LNCaP clone FGC (cell line): ENCODE results near the gene PCDH1.

Source experiments
- DNase-seq: peaks from one replicate; pipeline ENCODE4 v3.0.0-alpha.2; 2011; ENCODE audit warnings: low read depth
- H3K4me3 ChIP-seq: 2 replicates; pipeline ENCODE4 v1.5.1; 2011; ENCODE audit warnings: mild to moderate bottlenecking, low read depth, low read length, control low read depth
- TF ChIP-seq, protein P1 (sequence below): IDR thresholded peaks from 2 replicates; pipeline ENCODE4 v1.5.1; 2012; ENCODE audit warnings: mild to moderate bottlenecking; ENCODE audit not compliant: control insufficient read depth, insufficient read depth; ENCODE audit errors: extremely low read depth

Gene PCDH1

DNA sequence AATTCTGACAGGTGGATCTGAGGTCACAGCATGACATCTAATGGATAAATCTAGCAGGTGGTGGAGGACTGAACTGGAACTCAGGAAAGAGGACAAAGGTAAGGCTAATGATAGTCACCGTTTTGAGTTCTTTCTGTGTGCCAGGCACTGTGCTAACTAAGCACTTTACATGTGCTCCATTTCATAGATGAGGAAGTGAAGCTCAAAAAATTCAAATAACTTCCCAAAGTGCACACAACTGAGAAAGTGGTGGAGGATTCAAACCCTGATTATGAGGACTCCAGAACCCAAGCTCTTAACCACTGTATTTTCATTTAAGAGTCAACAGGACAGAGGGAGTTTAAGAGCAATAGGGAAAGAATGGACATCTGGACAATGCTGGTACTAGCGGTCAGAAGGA is 38.3 kb upstream of the PCDH1 start:
- DNase-seq, result no peak
- no peak overlapping the region for H3K4me3 ChIP-seq
- TF ChIP-seq, protein P1, sequence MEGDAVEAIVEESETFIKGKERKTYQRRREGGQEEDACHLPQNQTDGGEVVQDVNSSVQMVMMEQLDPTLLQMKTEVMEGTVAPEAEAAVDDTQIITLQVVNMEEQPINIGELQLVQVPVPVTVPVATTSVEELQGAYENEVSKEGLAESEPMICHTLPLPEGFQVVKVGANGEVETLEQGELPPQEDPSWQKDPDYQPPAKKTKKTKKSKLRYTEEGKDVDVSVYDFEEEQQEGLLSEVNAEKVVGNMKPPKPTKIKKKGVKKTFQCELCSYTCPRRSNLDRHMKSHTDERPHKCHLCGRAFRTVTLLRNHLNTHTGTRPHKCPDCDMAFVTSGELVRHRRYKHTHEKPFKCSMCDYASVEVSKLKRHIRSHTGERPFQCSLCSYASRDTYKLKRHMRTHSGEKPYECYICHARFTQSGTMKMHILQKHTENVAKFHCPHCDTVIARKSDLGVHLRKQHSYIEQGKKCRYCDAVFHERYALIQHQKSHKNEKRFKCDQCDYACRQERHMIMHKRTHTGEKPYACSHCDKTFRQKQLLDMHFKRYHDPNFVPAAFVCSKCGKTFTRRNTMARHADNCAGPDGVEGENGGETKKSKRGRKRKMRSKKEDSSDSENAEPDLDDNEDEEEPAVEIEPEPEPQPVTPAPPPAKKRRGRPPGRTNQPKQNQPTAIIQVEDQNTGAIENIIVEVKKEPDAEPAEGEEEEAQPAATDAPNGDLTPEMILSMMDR, result no peak

- TF ChIP-seq, protein P1, result no peak
- H3K4me3 ChIP-seq, result no peak overlapping the region
- no peak for DNase-seq
Measured at GRCh38 chr5:141915881-141916336, 37.7 kb upstream of the PCDH1 start.

DNA sequence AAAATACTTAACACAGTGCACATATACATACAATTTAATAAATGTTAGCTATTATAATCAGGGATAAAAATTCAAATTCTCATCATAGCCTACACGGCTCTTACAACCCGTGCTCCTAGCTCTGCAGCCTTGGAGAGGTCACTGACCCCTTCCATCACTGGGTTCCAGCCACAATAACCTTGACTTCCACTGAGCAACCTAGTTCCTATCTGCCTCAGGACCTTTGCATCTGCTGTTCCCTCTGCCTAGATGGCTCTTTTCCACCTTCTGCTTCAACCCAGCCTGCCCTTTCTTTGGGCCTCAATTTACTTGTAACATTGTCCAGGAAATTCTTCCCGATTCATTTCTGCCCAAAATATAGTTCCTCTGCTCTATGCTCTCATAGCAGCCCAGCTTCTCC is 36.6 kb upstream of the PCDH1 start:
- TF ChIP-seq, protein P1, result no peak
- H3K4me3 ChIP-seq, result no peak overlapping the region
- DNase-seq, result no peak

- no peak for DNase-seq
- no peak overlapping the region for H3K4me3 ChIP-seq
- TF ChIP-seq, protein P1, result no peak
Measured at GRCh38 chr5:141914199-141914743, 36.1 kb upstream of the PCDH1 start.

- H3K4me3 ChIP-seq, result no peak overlapping the region
- no peak for DNase-seq
- TF ChIP-seq, protein P1, result no peak
Measured at GRCh38 chr5:141913560-141914198, 35.5 kb upstream of the PCDH1 start.

DNA sequence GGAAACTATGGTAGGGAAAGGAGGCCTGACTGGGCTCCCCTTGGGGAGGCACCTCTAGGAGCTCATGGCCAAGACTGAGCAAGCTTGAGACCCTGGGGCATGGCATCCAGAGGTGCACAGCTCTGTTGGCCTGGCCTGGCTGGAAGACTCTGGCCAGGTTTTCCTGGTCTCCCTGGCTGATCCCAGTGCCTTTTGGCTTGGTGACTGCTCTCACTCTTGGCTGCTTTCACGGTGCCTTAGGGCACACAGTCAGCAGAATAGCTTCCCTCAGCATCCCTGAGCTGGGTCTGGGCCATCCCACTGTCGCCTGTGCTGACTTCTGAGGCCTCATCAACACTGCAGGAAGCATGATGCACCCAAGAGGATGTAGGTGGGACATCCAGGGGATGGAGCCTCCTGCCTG is 32.1 kb upstream of the PCDH1 start:
- DNase-seq, result no peak
- H3K4me3 ChIP-seq, result no peak overlapping the region
- TF ChIP-seq, protein P1, result no peak

DNA sequence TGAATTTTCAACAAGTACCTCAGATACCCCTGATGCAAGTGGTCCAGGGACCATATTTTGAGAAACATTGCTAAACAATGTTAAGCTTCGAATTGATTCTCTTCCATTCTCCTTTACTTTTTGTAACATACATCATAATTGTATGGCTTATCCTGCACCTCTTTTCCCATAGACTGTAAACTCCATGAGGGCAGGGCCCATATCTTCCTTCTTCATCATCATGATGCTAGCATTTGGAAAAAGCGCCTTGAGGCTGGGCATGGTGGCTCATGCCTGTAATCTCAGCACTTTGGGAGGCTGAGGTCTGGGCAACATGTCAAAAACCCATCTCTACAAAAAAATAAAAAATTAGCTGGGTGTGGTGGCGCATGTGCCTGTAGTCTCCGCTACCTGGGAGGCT is 31.0 kb upstream of the PCDH1 start:
- TF ChIP-seq, protein P1, result no peak
- DNase-seq, result no peak
- no peak overlapping the region for H3K4me3 ChIP-seq
